Heart left ventricle (tissue), 16 donors: ENCODE measurements around the gene FNDC10. TPM values are rescaled to one million over a fixed set of nuclear protein-coding genes. Genes with fewer than 3 reads are reported as not detected.

Source experiments
- ATAC-seq, 4 donors: fragments of 200-7000 bp; cut with Tn5 transposase; one replicate each; pipeline ENCODE4 v1.9.1; 2020 to 2022; ENCODE audit warnings: moderate library complexity in 4 of 4, mild to moderate bottlenecking in 3 of 4, moderate number of reproducible peaks in 1 of 4
- DNase-seq, 5 donors: peaks; one replicate each; pipeline ENCODE4 v3.0.0-alpha.2; 2020
- H3K27ac ChIP-seq, 12 donors: fragments of 200-600 bp; sonication (generic) in 4 of 12; one replicate each; pipeline versions ENCODE4 v1.5.0 to v1.8.0; 2016 to 2022; ENCODE audit warnings: mild to moderate bottlenecking in 2 of 12
- H3K27me3 ChIP-seq, 9 donors: fragments of 200-600 bp; sonication (generic) in 2 of 9; one replicate each; pipeline versions ENCODE4 v1.5.1 to v1.8.0; 2016 to 2022; ENCODE audit warnings: mild to moderate bottlenecking in 3 of 9
- H3K36me3 ChIP-seq, 9 donors: fragments of 200-600 bp; sonication (generic) in 2 of 9; one replicate each; pipeline versions ENCODE4 v1.5.0 to v1.8.0; 2018 to 2022; ENCODE audit warnings: mild to moderate bottlenecking in 2 of 9
- H3K4me1 ChIP-seq, 12 donors: fragments of 200-600 bp; sonication (generic) in 4 of 12; one replicate each; pipeline versions ENCODE4 v1.5.0 to v1.8.0; 2016 to 2022; ENCODE audit warnings: mild to moderate bottlenecking in 3 of 12
- H3K4me3 ChIP-seq, 12 donors: fragments of 200-600 bp; sonication (generic) in 4 of 12; one replicate each; pipeline versions ENCODE4 v1.5.0 to v1.8.0; 2017 to 2022; ENCODE audit warnings: mild to moderate bottlenecking in 9 of 12, moderate library complexity in 4 of 12
- H3K9me3 ChIP-seq, 12 donors: fragments of 200-600 bp; sonication (generic) in 4 of 12; one replicate each; pipeline versions ENCODE4 v1.5.0 to v1.8.0; 2016 to 2022; ENCODE audit warnings: mild to moderate bottlenecking in 1 of 12
- CTCF ChIP-seq, 12 donors: fragments of 200-600 bp; sonication (generic) in 4 of 12; IDR thresholded peaks; one replicate each; pipeline versions ENCODE4 v1.5.0 to v1.8.0; 2018 to 2022; ENCODE audit warnings: antibody characterized with exemption in 12 of 12, mild to moderate bottlenecking in 5 of 12
- POLR2A ChIP-seq, 2 donors: fragments of 450-650 bp; IDR thresholded peaks; one replicate each; pipeline ENCODE4 v1.6.1; 2017; ENCODE audit warnings: antibody characterized with exemption in 2 of 2, mild to moderate bottlenecking in 2 of 2, moderate library complexity in 2 of 2
- WGBS, 4 donors: extraction: QIAGEN DNeasy Blood & Tissue Kit in 2 of 4; methylation state at CpG; one replicate each; pipeline versions ENCODE4 v1.1.5 to v1.1.7; 2013 to 2018; 5-methylcytosine and 5-hydroxymethylcytosine counted together
- intact Hi-C, 10 donors: fragments of 100-400 bp; cut with DNase I; formaldehyde crosslinking; loops; one replicate each; pipeline versions ENCODE4 v1.11.1 to v1.14.2; 2022
- polyA plus RNA-seq, 2 donors: library from polyadenylated mRNA; stranded (reverse); fragments of 200-250 nt; gene quantifications; one replicate each; pipeline ENCODE4 v1.2.3, GENCODE V29; 2013
- total RNA-seq, 9 donors: library from RNA; depleted of rRNA in 2 of 9; stranded (reverse); fragments of >200 nt in 2 of 9; fragmentation: NEBNext Ultra II Directional in 3 of 9; extraction: Animal tissue kit (Norgen Biotek cat#: 25700) in 3 of 9; gene quantifications; one replicate each; pipeline versions ENCODE4 v1.1.0 to v1.2.4, GENCODE V29; 2016 to 2023
- donor health status: ischemic (EF 13 %, LVEDD 7.1; RV severe dilation, severe dysfunction).
- donor health status: healthy with polysubstance abuse.
- donor health status: DM: no; HTN: yes; CAD: no.
- donor health status: DM: no; HTN: no; CAD: no.
- donor health status: ischemic (EF 25% LVEDD 6.9; RV normal size, moderate dysfunction).
- donor health status: ischemic (EF 25% LVEDD 5.7; RV mildly dilated, moderate dysfunction).
- donor health status: healthy.
- donor health status: DM: yes; HTN: yes; CAD: no.
- donor health status: ischemic (EF 35%, LVEDD 5.7; RV mildly dilated, moderate dysfunction).
- donor health status: nonischemic (EF 11% LVEDD 7.7; RV severe dilation, severe dysfunction).
- donor health status: DM: yes; HTN: yes; CAD: no.
- donor health status: PGD.
- donor health status: ischemic (EF 29% LVEDD 5.4; RV normal size, mild dysfunction).
- donor health status: nonischemic (EF 23%, LVEDD 6.1; RV moderate dilation, normal function).

Gene FNDC10
- total and polyA plus RNA-seq, 11 donors, result 1.1 to 6.7 (median 3.6) TPM

DNA sequence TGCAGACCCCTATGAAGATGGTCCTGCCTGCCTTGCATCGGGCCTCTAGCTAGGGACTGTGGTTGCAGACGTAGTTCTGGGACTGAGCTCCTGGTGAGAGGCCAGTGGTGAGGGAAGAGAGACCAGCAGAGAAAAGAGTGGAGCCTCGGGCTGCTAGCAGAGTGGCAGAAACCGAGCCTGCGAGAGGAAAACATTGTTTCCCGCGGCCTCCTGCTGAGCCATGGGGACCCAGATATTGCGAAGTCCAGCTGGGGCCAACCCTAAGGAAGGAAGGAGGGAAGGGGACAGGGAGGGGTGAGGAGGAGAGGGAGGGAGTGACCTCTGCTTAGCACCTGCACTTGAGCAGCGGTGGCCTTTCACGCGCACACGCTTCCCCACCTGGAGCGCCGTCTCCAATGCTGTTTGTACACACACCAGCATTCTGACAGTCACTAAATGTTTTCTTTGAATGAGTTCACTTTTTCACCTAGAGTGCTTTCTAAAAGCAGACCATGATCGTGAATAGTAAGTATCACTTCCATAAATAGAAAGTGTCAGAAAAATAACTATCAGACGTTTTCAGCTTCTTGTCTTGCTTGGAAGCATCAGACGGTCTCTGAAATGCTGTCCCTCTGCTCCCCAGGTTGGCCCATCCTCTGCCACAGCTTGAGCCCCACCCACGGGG is 2.5 kb upstream of the FNDC10 start:
- peaks cover 6 to 52% (median 24%) of the 10 kb centered on the region in 9 donors for H3K27me3 ChIP-seq
- no peak for DNase-seq

DNA sequence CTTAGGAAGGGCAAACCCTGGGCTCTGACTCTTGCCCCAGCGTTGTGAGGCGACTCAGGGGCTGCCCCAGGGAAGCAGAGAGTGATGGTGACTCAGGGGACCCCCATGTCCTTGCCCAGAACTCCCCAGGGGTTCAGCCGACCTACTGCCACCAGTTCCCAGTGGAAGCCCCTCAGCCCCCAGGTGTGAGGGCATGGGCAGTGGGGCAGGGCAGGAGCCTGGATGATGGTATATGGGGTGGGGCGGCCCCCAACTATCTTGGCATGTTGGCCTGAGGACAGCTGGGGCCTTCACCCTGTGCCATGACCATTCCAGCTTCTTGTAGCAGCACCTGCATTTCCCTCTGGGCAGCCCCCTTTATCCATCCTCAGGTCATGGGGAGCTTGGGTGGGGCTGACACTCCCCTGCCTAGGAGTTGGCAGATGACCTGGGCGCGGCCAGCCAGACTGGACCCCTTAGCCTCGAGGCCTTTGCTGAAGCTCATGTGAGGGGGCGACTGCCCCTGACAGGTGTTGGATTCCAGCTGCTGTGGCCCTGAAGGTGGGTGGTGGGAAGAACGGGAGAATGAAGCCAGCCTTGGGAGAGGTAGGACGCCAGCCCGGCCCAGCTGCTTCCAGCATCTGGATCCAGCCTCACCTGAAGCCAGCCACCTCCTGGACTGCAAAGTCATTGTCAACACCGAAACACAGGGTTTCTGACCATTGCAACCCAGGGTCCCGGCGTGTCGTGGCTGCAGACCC is 1.8 kb upstream of the FNDC10 start:
- H3K36me3 ChIP-seq, result no peaks in the 10 kb centered on the region
- no peaks in the 10 kb centered on the region for H3K9me3 ChIP-seq
- H3K27ac ChIP-seq, result no peak overlapping the region
- intact Hi-C loops, result no loop called here
- no peak for ATAC-seq
- 89 to 93% (median 89%) methylated on average over 8 to 15 of the region's 15 CpGs for WGBS, 4 donors
- no peak overlapping the region for H3K4me3 ChIP-seq
- peaks cover 6 to 57% (median 24%) of the 10 kb centered on the region in 9 donors for H3K27me3 ChIP-seq
- no peak for TF ChIP-seq CTCF (IDR thresholded peaks at IDR 0.05)
- no peak for TF ChIP-seq POLR2A (IDR thresholded peaks at IDR 0.05)
- DNase-seq, result peak in 2 of 5 donors; percentile 18 to 48
- peaks cover 0 to 31% (median 11%) of the 10 kb centered on the region in 12 donors for H3K4me1 ChIP-seq

More for the DNA sequence above, 2.5 kb upstream of the FNDC10 start:
- intact Hi-C loops, result no loop called here
- H3K4me1 ChIP-seq, result peaks cover 0 to 25% (median 9%) of the 10 kb centered on the region in 12 donors
- no peak for ATAC-seq
- TF ChIP-seq POLR2A (IDR thresholded peaks at IDR 0.05) (no peak), CTCF (IDR thresholded peaks at IDR 0.05) (no peak)
- H3K27ac ChIP-seq, result no peak overlapping the region
- 55 to 61% (median 58%) methylated on average over 18 of the region's 18 CpGs for WGBS, 4 donors
- H3K9me3 ChIP-seq, result no peaks in the 10 kb centered on the region
- H3K4me3 ChIP-seq, result no peak overlapping the region
- no peaks in the 10 kb centered on the region for H3K36me3 ChIP-seq

DNA sequence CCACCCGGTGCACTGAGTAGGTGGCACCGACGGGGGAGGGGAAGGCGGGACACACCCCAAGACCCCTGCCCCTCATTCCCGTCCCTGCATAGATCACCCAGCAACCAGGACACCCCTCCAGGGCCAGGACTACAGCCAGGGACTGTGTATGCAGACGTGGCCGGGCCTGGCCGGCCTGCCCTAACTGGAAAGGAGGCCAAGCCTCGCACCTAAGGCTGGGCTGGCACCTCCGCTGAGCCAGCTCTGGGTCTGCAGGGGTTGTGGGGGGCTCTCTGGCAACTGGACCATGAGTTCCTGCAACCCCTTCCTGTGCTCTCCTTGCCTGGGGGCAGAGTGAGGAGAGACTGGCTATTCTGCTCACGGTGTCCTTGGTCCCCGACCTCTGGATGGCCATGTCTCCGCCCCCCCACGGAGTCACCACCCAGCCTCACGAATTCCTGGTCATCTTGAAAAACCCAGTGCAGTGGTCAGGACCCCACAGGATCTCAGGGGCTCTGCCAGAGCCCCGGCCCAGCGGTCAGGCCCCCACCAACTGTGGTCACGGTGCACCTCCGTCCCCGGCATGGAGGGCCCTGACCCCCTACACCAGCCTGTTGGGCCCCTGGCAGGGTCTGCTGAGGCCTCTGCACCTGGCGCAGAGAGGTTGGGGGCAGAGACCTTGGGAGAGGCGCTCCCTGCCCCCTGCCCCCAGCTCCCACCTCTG is 1.1 kb upstream of the FNDC10 start:
- ATAC-seq (no peak), DNase-seq (peak in 2 of 5 donors; percentile 19 to 53)
- TF ChIP-seq POLR2A (IDR thresholded peaks at IDR 0.05) (no peak), CTCF (IDR thresholded peaks at IDR 0.05) (no peak)
- Histone ChIP-seq H3K4me3 (peak overlapping the region in 2 of 12 donors; percentile 52 to 53), H3K27me3 (peaks cover 6 to 61% (median 24%) of the 10 kb centered on the region in 9 donors), H3K4me1 (peaks cover 0 to 31% (median 11%) of the 10 kb centered on the region in 12 donors), H3K27ac (no peak overlapping the region), H3K9me3 (no peaks in the 10 kb centered on the region), H3K36me3 (no peaks in the 10 kb centered on the region)
- 70 to 91% (median 74%) methylated on average over 15 to 22 of the region's 22 CpGs for WGBS, 4 donors
- intact Hi-C loops, result no loop called here
